OCI-LY3 (cell line): ENCODE data around the gene S100A4.
A peak's percentile ranks its signal among the peaks of the same experiment; 100 is the strongest.

Experiments used
- H2AFZ ChIP-seq: fragments of 200-600, 300-600 bp; shearing (Covaris generic); 2 replicates; pipeline ENCODE4 v1.6.0; 2014; ENCODE audit warnings: antibody characterized with exemption, low read depth, low read length
- H3K27ac ChIP-seq: fragments of 200-600, 300-600 bp; sonication (generic); 2 replicates; pipeline ENCODE4 v1.5.1; 2014; ENCODE audit warnings: mild to moderate bottlenecking, low read length, moderate library complexity, mixed read lengths
- H3K27me3 ChIP-seq: fragments of 200-600, 300-600 bp; sonication (generic); 2 replicates; pipeline ENCODE4 v1.6.1; 2014; ENCODE audit warnings: low read depth, low read length, mixed read lengths
- H3K36me3 ChIP-seq: fragments of 200-600, 300-600 bp; sonication (generic); replicated peaks from 2 replicates; pipeline ENCODE3; 2014; ENCODE audit warnings: low read depth, low read length, mixed read lengths
- H3K4me1 ChIP-seq: fragments of 300-600, 200-600 bp; sonication (generic); 2 replicates; pipeline ENCODE4 v1.6.1; 2014; ENCODE audit warnings: low read length, mixed read lengths
- H3K4me2 ChIP-seq: fragments of 200-600, 300-600 bp; sonication (generic); 2 replicates; pipeline ENCODE4 v1.6.1; 2014; ENCODE audit warnings: low read length, mixed read lengths
- H3K4me3 ChIP-seq: fragments of 300-600, 200-600 bp; sonication (generic); 2 replicates; pipeline ENCODE4 v1.5.1; 2014; ENCODE audit warnings: antibody characterized with exemption, mild to moderate bottlenecking, low read length, moderate library complexity
- H3K79me2 ChIP-seq: fragments of 300-600, 200-600 bp; shearing (Covaris generic); 2 replicates; pipeline ENCODE4 v1.6.1; 2014; ENCODE audit warnings: mild to moderate bottlenecking, low read length, mixed read lengths
- H3K9ac ChIP-seq: fragments of 300-600, 200-600 bp; shearing (Covaris generic); 2 replicates; pipeline ENCODE4 v1.6.0; 2014; ENCODE audit warnings: mild to moderate bottlenecking, low read length, moderate library complexity
- H3K9me3 ChIP-seq: fragments of 200-600, 300-600 bp; shearing (Covaris generic); 2 replicates; pipeline ENCODE4 v1.6.1; 2014; ENCODE audit warnings: low read length, mixed read lengths; ENCODE audit not compliant: insufficient read depth
- H4K20me1 ChIP-seq: fragments of 200-600, 300-600 bp; sonication (generic); 2 replicates; pipeline ENCODE4 v1.6.1; 2016; ENCODE audit warnings: low read length, mixed read lengths; ENCODE audit not compliant: insufficient read depth
- CTCF ChIP-seq: fragments of 200-600, 300-600 bp; sonication (generic); IDR thresholded peaks from 2 replicates; pipeline ENCODE4 v1.5.1; 2014; ENCODE audit warnings: antibody characterized with exemption, low read length, low read depth
- EZH2phosphoT487 ChIP-seq: fragments of 200-600 bp; shearing (Covaris generic); IDR thresholded peaks from 2 replicates; pipeline ENCODE4 v1.6.1; 2018; ENCODE audit warnings: antibody characterized with exemption, mixed run types, low read depth

Gene S100A4

GRCh38 chr1:153519242-153519641 lies 26.4 kb downstream of the S100A4 start:
- Histone ChIP-seq H3K9ac (no peak overlapping the region), H3K9me3 (no peaks in the 10 kb centered on the region), H3K4me2 (no peak overlapping the region), H3K27ac (no peak overlapping the region), H2AFZ (no peak overlapping the region), H3K36me3 (no peaks in the 10 kb centered on the region), H3K4me3 (no peak overlapping the region), H3K79me2 (no peaks in the 10 kb centered on the region), H4K20me1 (no peaks in the 10 kb centered on the region), H3K27me3 (no peaks in the 10 kb centered on the region), H3K4me1 (peaks cover 4% of the 10 kb centered on the region; the same call in 1 of the 2 replicates)
- TF ChIP-seq CTCF (no peak), EZH2phosphoT487 (no peak)

GRCh38 chr1:153515504-153516394 lies 29.9 kb downstream of the S100A4 start:
- Histone ChIP-seq H3K4me3 (no peak overlapping the region), H3K27ac (no peak overlapping the region), H4K20me1 (no peaks in the 10 kb centered on the region), H3K4me1 (peaks cover 11% of the 10 kb centered on the region), H3K9me3 (no peaks in the 10 kb centered on the region), H2AFZ (no peak overlapping the region; the same call in 1 of the 2 replicates), H3K79me2 (no peaks in the 10 kb centered on the region), H3K36me3 (no peaks in the 10 kb centered on the region), H3K9ac (no peak overlapping the region), H3K27me3 (no peaks in the 10 kb centered on the region), H3K4me2 (no peak overlapping the region)
- TF ChIP-seq EZH2phosphoT487 (no peak), CTCF (no peak)

GRCh38 chr1:153513666-153514065 lies 31.9 kb downstream of the S100A4 start:
- H3K27ac ChIP-seq, result no peak overlapping the region
- no peak overlapping the region for H2AFZ ChIP-seq
- no peaks in the 10 kb centered on the region for H3K27me3 ChIP-seq
- H3K4me1 ChIP-seq, result peaks cover 14% of the 10 kb centered on the region
- no peak for TF ChIP-seq CTCF
- TF ChIP-seq EZH2phosphoT487, result no peak
- no peak overlapping the region for H3K9ac ChIP-seq
- H3K9me3 ChIP-seq, result no peaks in the 10 kb centered on the region
- no peak overlapping the region for H3K4me3 ChIP-seq
- no peaks in the 10 kb centered on the region for H3K79me2 ChIP-seq
- H4K20me1 ChIP-seq, result no peaks in the 10 kb centered on the region
- no peak overlapping the region for H3K4me2 ChIP-seq
- no peaks in the 10 kb centered on the region for H3K36me3 ChIP-seq

- H3K27me3 ChIP-seq, result no peaks in the 10 kb centered on the region
- TF ChIP-seq EZH2phosphoT487 (no peak), CTCF (peak; percentile 37)
- no peaks in the 10 kb centered on the region for H3K9me3 ChIP-seq
Observed at GRCh38 chr1:153513023-153513422, 32.6 kb downstream of the S100A4 start.

More at GRCh38 chr1:153513023-153513422, 32.6 kb downstream of the S100A4 start:
- peaks cover 11% of the 10 kb centered on the region for H3K4me1 ChIP-seq
- H2AFZ ChIP-seq, result no peak overlapping the region
- no peak overlapping the region for H3K9ac ChIP-seq
- H3K27ac ChIP-seq, result no peak overlapping the region
- H4K20me1 ChIP-seq, result no peaks in the 10 kb centered on the region
- H3K4me3 ChIP-seq, result no peak overlapping the region
- no peak overlapping the region for H3K4me2 ChIP-seq
- H3K79me2 ChIP-seq, result no peaks in the 10 kb centered on the region
- H3K36me3 ChIP-seq, result no peaks in the 10 kb centered on the region
